Stimulated activated CD8-positive, alpha-beta memory T cell treated with anti-CD3 and anti-CD28 coated beads, Interleukin-15, amount 100 ng/mL, for 4 hours (primary cell): ENCODE measurements around the gene STOML1.

Source experiments
- DNase-seq, 2 donors: peaks; one replicate each; pipeline ENCODE4 v3.0.0-alpha.2; 2020; ENCODE audit warnings: low read depth in 2 of 2

The STOML1 gene

DNA sequence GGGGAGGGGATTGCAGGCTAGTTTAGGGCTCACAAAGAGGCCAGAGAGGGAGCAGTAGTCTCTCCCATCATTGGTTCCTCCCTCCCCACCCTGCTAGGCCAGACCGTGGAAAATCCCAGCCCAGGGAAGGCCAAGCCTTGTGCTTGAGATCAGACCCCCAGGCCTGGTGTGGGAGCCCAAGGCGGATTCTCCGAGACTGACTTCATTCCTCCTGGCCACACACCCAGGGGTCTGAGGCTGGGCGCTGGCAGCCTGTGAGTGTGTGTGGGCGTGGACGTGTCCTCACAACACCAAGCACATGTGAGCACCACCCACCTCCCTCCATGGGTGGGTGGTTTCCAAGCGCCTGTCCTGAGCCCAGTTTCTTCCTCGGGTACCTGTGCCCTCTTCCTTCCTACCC lies 61.7 kb downstream of the STOML1 start:
- DNase-seq, result no peak

GRCh38 chr15:73928971-73929627 lies 63.0 kb downstream of the STOML1 start:
- DNase-seq, result no peak
